ENCODE measurements around the gene MAP2K4.

The MAP2K4 gene

GRCh38 chr17:11997972-11998233 is 22.8 kb upstream of the MAP2K4 start (continued):
- no peak for TF ChIP-seq ZNF658 (tag by site-specific recombination; IDR thresholded peaks at IDR 0.05)
- TF ChIP-seq ZNF843 (tag by site-specific recombination; IDR thresholded peaks at IDR 0.05): 0 out of 2 replicates have a peak, but pooled peaks have one; percentile 3
- TF ChIP-seq ZNF555 (tag by site-specific recombination; conservative IDR thresholded peaks at IDR 0.05): no peak
- no peak for TF ChIP-seq YY1 (tag by site-specific recombination; IDR thresholded peaks at IDR 0.05)
- no peak for TF ChIP-seq ZNF660 (tag by site-specific recombination; IDR thresholded peaks at IDR 0.05)
- no peak for TF ChIP-seq KLF10 (tag by site-specific recombination; IDR thresholded peaks at IDR 0.05)
- no peak for TF ChIP-seq ZNF549 (tag by site-specific recombination; IDR thresholded peaks at IDR 0.05)
- peak; percentile 1; the same call in 1 of the 2 replicates for TF ChIP-seq ZNF596 (tag by site-specific recombination; IDR thresholded peaks at IDR 0.05)
- no peak for TF ChIP-seq RBAK (tag by site-specific recombination; IDR thresholded peaks at IDR 0.05)
- no peak for TF ChIP-seq ZNF585B (tag by site-specific recombination; IDR thresholded peaks at IDR 0.05)
- TF ChIP-seq ZNF16 (tag by site-specific recombination; IDR thresholded peaks at IDR 0.05; ENCODE audit: low read depth): no peak
- no peak for TF ChIP-seq ZNF610 (tag by site-specific recombination; IDR thresholded peaks at IDR 0.05; ENCODE audit: borderline replicate concordance)
- no peak for TF ChIP-seq YY2 (tag by site-specific recombination; IDR thresholded peaks at IDR 0.05)
- no peak for TF ChIP-seq ZNF677 (tag by site-specific recombination; IDR thresholded peaks at IDR 0.05)
- no peak for TF ChIP-seq GLIS2 (tag by site-specific recombination; IDR thresholded peaks at IDR 0.05)
- TF ChIP-seq ZNF2 (tag by site-specific recombination; IDR thresholded peaks at IDR 0.05): 0 out of 2 replicates have a peak, but pooled peaks have one; percentile 47
- TF ChIP-seq ZNF488 (tag by site-specific recombination; IDR thresholded peaks at IDR 0.05): no peak
- TF ChIP-seq ZNF24 (tag by site-specific recombination; IDR thresholded peaks at IDR 0.05): no peak
- TF ChIP-seq ZNF654 (tag by site-specific recombination; IDR thresholded peaks at IDR 0.05; ENCODE audit: low read depth): no peak
- no peak for TF ChIP-seq ZNF354C (tag by site-specific recombination; IDR thresholded peaks at IDR 0.05; ENCODE audit: borderline replicate concordance, low read depth)
- TF ChIP-seq ZNF362 (tag by site-specific recombination; IDR thresholded peaks at IDR 0.05): no peak

GRCh38 chr17:11999696-12000095 is 21.0 kb upstream of the MAP2K4 start:
- TF ChIP-seq ZBTB7A (tag by site-specific recombination; IDR thresholded peaks at IDR 0.05; ENCODE audit: low read depth): no peak
- Histone ChIP-seq H3K36me3 (ENCODE audit: control insufficient read depth in 2 of 2, insufficient read depth in 1 of 2, low read length in 2 of 2) (no peaks in the 10 kb centered on the region), H3K4me3 (ENCODE audit: low read depth, low read length) (no peak overlapping the region), H3K9me3 (ENCODE audit: control insufficient read depth, insufficient read depth, low read depth, low read length) (no peaks in the 10 kb centered on the region), H3K27ac (ENCODE audit: extremely low read depth, low read depth, low read length) (no peak overlapping the region), H3K4me1 (ENCODE audit: control insufficient read depth, insufficient read depth, low read length) (no peaks in the 10 kb centered on the region; the same call in 1 of the 2 replicates)
- CTCF ChIA-PET: interaction anchor here (0.7 kb wide), 1 partner anchor 13 kb away, joined by 3 read pairs; no protein-coding TSS in a partner anchor
- POLR2A ChIA-PET: interaction anchor here (3.0 kb wide), 1 partner anchor 20 kb away, joined by 70 read pairs; the partner anchor contains the start of gene MAP2K4

- no peaks in the 10 kb centered on the region for H3K36me3 ChIP-seq (ENCODE audit: control insufficient read depth in 2 of 2, insufficient read depth in 1 of 2, low read length in 2 of 2)
- no peak overlapping the region for H3K4me3 ChIP-seq (ENCODE audit: low read depth, low read length)
- H3K4me1 ChIP-seq (ENCODE audit: control insufficient read depth, insufficient read depth, low read length): no peaks in the 10 kb centered on the region
- POLR2A ChIA-PET: interaction anchor here (1.2 to 2.1 kb wide), 2 partner anchors 10 to 13 kb away, joined by 3 to 16 read pairs; partner anchors contain the start of genes MAP2K4 and ZNF18
- CTCF ChIA-PET: interaction anchor here (0.5 kb wide), 1 partner anchor 201 kb away, joined by 3 read pairs; no protein-coding TSS in a partner anchor
- no peaks in the 10 kb centered on the region for H3K9me3 ChIP-seq (ENCODE audit: control insufficient read depth, insufficient read depth, low read depth, low read length)
- H3K27ac ChIP-seq (ENCODE audit: extremely low read depth, low read depth, low read length): no peak overlapping the region
- TF ChIP-seq ZNF501 (tag by site-specific recombination; IDR thresholded peaks at IDR 0.05): no peak
- no peak for TF ChIP-seq ZNF311 (tag by site-specific recombination; IDR thresholded peaks at IDR 0.05; ENCODE audit: borderline replicate concordance)
- no peak for TF ChIP-seq ZNF555 (tag by site-specific recombination; conservative IDR thresholded peaks at IDR 0.05)
- TF ChIP-seq ZNF416 (tag by site-specific recombination; IDR thresholded peaks at IDR 0.05): no peak
- no peak for TF ChIP-seq ZNF558 (tag by site-specific recombination; IDR thresholded peaks at IDR 0.05)
- no peak for TF ChIP-seq ZNF549 (tag by site-specific recombination; IDR thresholded peaks at IDR 0.05)
- TF ChIP-seq SCRT1 (tag by site-specific recombination; IDR thresholded peaks at IDR 0.05; ENCODE audit: borderline replicate concordance): no peak
- no peak for TF ChIP-seq ZNF843 (tag by site-specific recombination; IDR thresholded peaks at IDR 0.05)
- TF ChIP-seq SALL2 (tag by site-specific recombination; IDR thresholded peaks at IDR 0.05; ENCODE audit: borderline replicate concordance): no peak
- no peak for TF ChIP-seq ZBTB7A (tag by site-specific recombination; IDR thresholded peaks at IDR 0.05; ENCODE audit: low read depth)
- TF ChIP-seq WT1 (tag by site-specific recombination; IDR thresholded peaks at IDR 0.05): no peak
- no peak for TF ChIP-seq ZNF704 (tag by site-specific recombination; IDR thresholded peaks at IDR 0.05)
- no peak for TF ChIP-seq ZNF514 (tag by site-specific recombination; IDR thresholded peaks at IDR 0.05)
- TF ChIP-seq ZNF223 (tag by site-specific recombination; IDR thresholded peaks at IDR 0.05): no peak
- no peak for TF ChIP-seq ZNF214 (tag by site-specific recombination; IDR thresholded peaks at IDR 0.05; ENCODE audit: borderline replicate concordance)
Measured at GRCh38 chr17:12007466-12007865, 13.2 kb upstream of the MAP2K4 start.
